LNCAP (cell line): ENCODE results near the gene FSD1.

Experiments used
- CTCF ChIP-seq: fragments of 450-650 bp; IDR thresholded peaks from 2 replicates; pipeline ENCODE4 v1.5.1; 2017; ENCODE audit warnings: mild to moderate bottlenecking

FSD1 gene

GRCh38 chr19:4337906-4338440 is 33.6 kb downstream of the FSD1 start:
- no peak for TF ChIP-seq CTCF

DNA sequence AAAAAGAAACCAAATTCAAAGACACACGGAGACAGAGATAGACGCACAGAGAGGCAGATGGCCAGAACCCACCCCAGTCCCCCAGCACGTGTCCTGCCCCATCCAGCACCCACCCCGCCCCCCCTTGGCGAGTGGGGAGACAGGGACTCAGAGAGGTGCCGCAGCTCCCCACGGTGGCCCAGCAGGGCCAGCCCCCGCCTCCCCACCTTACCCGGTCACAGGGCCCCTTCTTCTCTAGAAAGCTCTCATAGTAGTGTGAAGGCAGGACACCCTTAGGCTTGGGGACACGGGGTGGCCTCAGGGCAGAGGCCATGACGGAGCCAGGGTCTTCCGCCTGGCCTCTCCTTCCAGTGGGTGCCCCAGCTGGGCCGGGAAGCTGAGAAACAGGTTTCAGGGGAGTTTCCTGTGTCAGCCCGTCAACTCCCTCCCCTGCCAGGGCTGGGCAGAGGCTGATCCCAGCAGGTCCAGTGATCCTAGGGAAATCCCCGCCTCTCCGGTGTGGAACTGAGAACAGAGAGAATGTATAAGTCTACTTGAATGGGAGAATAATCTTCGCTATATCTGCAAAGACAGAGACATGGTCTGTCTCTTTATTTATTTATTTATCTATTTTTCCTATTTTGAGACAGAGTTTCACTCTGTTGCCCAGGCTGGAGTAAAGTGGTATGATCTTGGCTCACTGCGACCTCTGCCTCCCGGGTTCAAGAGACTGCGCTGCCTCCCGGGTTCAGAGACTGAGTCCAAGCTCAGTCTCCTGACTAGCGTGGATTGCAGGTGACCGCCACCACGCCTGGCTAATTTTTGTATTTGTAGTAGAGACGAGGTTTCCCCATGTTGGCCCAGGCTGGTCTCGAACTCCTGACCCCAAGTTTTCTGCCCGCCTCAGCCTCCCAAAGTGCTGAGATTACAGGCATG is 34.3 kb downstream of the FSD1 start, which contains the start of gene STAP2:
Gene STAP2 (minus strand): TSS at position 387 of the 915 bp plus-strand sequence. CDS start 74 bp downstream, at position 313.
- TF ChIP-seq CTCF: no peak

DNA sequence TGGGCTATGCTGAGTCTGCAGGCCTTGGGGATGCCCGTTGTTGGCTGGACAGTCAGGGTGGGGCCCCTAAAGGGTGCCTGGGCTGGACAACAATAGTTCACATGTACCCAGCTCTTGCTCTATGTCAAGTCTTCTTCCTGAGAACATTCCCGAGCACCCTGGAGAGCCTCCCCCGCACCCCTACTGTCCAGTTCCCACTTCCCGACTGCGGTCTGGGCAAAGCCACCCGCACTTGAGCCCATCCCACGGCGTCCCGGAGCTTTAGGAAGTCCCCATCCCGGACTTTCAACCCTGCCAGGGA is 37.9 kb downstream of the FSD1 start:
- TF ChIP-seq CTCF: no peak

DNA sequence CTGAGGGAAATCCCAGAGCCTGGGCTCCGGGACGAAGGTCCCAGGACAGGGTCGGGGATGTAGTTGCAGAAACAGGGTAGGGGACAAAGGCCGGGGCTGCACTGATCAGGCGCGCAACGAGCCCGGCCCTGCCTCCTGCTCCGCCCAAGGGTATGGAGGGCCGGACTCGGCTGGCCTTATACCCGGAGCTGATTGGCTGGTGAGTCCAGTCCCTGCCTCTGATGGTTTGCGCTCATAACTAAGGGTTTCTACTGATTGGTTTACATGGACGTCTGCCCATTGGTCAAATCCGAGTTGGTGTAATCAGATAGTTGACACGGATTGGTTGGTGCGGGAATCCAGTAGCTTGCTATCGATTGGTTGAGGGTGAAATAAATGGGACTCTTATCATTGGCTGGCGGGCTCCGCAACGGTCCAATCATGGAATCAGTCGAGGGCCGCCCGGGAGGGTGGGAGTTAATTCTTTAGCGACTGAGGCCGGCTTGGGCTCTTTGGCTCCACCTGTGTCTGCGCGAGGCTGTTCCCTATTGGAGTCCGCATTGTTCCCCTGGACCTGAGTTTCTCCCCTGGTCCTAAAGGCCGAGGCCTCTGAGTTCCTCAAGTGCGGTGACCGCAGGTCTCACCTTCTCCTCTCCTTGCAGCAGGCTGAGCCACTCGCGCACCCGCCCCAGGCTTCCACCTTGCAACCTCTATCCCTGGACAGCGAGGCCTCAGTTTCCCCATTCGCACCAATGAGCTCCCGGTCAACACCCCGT is 38.4 kb downstream of the FSD1 start:
- TF ChIP-seq CTCF: no peak; the same call in 1 of the 2 replicates

- TF ChIP-seq CTCF: no peak
Observed at GRCh38 chr19:4343370-4344307, 39.2 kb downstream of the FSD1 start, which contains the start of gene MPND. TSS of gene MPND (plus strand) at chr19:4343562. CDS start at chr19:4343594, 32 bp downstream.

DNA sequence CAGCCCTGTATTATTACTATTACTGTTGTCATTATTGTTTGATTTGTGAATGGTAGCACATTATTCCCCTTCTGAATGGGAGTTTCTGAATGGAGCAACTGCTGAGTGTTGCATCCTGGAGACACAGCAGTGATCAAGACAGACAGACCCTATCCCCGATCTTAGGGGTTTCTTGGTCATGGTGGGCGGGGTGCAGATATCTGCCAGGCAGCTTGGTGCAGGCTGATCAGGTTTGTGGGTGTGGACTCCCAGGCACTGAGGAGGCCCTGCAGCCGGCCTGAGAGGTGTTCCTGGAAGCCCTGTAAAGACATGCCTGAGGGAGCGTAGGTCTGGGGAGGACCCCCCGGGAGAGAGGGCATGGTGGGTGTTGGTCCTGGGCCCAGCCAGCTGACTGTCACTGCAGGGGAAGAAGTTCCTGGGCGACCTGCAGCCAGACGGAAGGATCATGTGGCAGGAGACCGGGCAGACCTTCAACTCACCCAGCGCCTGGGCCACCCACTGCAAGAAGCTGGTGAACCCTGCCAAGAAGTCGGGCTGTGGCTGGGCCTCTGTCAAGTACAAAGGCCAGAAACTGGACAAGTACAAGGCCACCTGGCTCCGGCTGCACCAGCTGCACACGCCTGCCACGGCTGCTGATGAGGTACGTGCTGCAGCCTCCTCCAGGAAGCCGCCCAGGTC is 41.1 kb downstream of the FSD1 start:
- no peak for TF ChIP-seq CTCF
